Muscle layer of duodenum (tissue), 2 donors: ENCODE measurements around the gene EPHA6.

Experiments used
- H3K27ac ChIP-seq: one replicate; pipeline ENCODE4 v1.7.0; 2013; ENCODE audit warnings: mild to moderate bottlenecking, low read length
- H3K27me3 ChIP-seq: one replicate; pipeline ENCODE4 v1.7.0; 2013; ENCODE audit warnings: low read depth, mild to moderate bottlenecking, control low read depth, low read length
- H3K36me3 ChIP-seq, 2 donors: one replicate each; pipeline ENCODE4 v1.7.0; 2013; ENCODE audit warnings: low read length in 2 of 2, control low read depth in 1 of 2, mild to moderate bottlenecking in 1 of 2; ENCODE audit not compliant: insufficient read depth in 2 of 2, control insufficient read depth in 1 of 2
- H3K4me1 ChIP-seq, 2 donors: one replicate each; pipeline ENCODE4 v1.7.0; 2013; ENCODE audit warnings: low read length in 2 of 2, mild to moderate bottlenecking in 2 of 2, control low read depth in 1 of 2, moderate library complexity in 1 of 2; ENCODE audit not compliant: insufficient read depth in 2 of 2, control insufficient read depth in 1 of 2
- H3K4me3 ChIP-seq, 2 donors: one replicate each; pipeline ENCODE4 v1.7.0; 2013; ENCODE audit warnings: low read length in 2 of 2, low read depth in 1 of 2, mild to moderate bottlenecking in 1 of 2
- H3K9me3 ChIP-seq, 2 donors: one replicate each; pipeline ENCODE4 v1.7.0; 2013; ENCODE audit warnings: low read length in 2 of 2, control low read depth in 1 of 2, mild to moderate bottlenecking in 1 of 2; ENCODE audit not compliant: control insufficient read depth in 1 of 2
- donor health status: healthy.

EPHA6 gene

DNA sequence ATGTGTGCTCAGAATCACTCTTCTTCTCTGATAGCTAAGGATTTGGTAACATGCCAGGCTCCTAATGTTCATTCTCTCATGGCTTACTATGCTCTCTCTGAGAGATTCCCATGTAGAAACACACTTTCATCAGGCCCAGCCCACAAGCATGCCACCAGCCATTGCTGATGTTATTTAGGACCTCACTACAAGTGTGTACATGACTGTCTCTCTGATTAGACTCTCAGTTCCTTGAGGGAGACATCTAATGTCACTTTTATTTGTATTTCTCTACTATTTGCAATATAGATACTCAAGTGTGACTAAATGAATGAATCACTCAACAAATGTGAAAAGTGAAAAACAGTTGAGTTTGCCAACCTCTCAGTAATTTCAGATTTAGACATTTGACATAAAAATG lies 865.8 kb downstream of the EPHA6 start:
- Histone ChIP-seq H3K27ac (no peak overlapping the region), H3K4me1 (no peaks in the 10 kb centered on the region), H3K4me3 (no peak overlapping the region), H3K36me3 (no peaks in the 10 kb centered on the region), H3K9me3 (no peaks in the 10 kb centered on the region), H3K27me3 (no peaks in the 10 kb centered on the region)

DNA sequence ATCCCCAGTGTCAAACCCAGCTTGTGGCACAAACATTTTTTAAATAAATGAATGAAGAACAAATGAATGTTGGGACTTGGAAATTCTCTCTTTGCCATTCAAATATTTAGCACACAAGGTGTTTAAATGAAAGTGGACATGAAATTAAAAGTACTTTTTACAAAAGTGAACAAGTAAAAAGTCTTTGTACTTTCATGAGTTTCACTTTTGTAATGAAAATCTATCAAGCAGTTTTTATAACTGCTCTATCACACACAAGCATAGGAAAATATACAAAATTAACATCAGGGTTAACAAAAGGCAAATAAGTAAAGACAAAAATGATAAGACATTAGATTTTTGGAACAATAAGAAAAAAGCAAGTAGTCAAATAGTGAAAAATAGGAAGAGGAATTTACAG lies 866.3 kb downstream of the EPHA6 start:
- Histone ChIP-seq H3K4me1 (no peaks in the 10 kb centered on the region), H3K9me3 (no peaks in the 10 kb centered on the region), H3K36me3 (no peaks in the 10 kb centered on the region), H3K27me3 (no peaks in the 10 kb centered on the region), H3K27ac (no peak overlapping the region), H3K4me3 (no peak overlapping the region)

GRCh38 chr3:97684490-97684889 lies 870.1 kb downstream of the EPHA6 start:
- H3K4me3 ChIP-seq: no peak overlapping the region
- no peak overlapping the region for H3K27ac ChIP-seq
- no peaks in the 10 kb centered on the region for H3K4me1 ChIP-seq
- no peaks in the 10 kb centered on the region for H3K9me3 ChIP-seq
- no peaks in the 10 kb centered on the region for H3K27me3 ChIP-seq
- no peaks in the 10 kb centered on the region for H3K36me3 ChIP-seq

DNA sequence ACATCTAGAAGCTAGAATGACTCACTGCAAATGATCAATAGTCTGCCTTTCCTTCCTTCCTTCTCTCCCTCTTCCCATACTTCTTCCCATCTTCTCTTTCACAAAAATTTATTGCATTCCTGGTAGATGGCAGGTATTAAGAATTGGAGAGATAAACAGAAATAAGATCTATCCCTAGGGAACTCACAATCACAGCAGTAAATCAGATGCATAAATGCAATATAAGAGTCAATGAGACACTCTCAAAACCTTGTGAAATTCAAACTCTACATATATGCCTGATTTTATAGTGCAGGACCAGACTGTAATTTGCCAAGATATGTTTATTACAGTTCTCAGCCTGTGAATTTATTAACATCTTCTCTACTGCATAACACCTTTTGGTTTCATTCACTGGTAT lies 871.9 kb downstream of the EPHA6 start:
- Histone ChIP-seq H3K4me3 (no peak overlapping the region), H3K4me1 (no peaks in the 10 kb centered on the region), H3K27ac (no peak overlapping the region), H3K36me3 (no peaks in the 10 kb centered on the region), H3K9me3 (no peaks in the 10 kb centered on the region), H3K27me3 (no peaks in the 10 kb centered on the region)

- Histone ChIP-seq H3K36me3 (no peaks in the 10 kb centered on the region), H3K9me3 (no peaks in the 10 kb centered on the region), H3K27me3 (no peaks in the 10 kb centered on the region), H3K27ac (no peak overlapping the region), H3K4me1 (no peaks in the 10 kb centered on the region), H3K4me3 (no peak overlapping the region)
These were observed 873.3 kb downstream of the EPHA6 start for GRCh38 chr3:97687734-97688133.

GRCh38 chr3:97689111-97689510 lies 874.7 kb downstream of the EPHA6 start:
- H3K4me3 ChIP-seq: no peak overlapping the region
- H3K36me3 ChIP-seq: no peaks in the 10 kb centered on the region
- no peak overlapping the region for H3K27ac ChIP-seq
- no peaks in the 10 kb centered on the region for H3K4me1 ChIP-seq
- no peaks in the 10 kb centered on the region for H3K27me3 ChIP-seq
- no peaks in the 10 kb centered on the region for H3K9me3 ChIP-seq

DNA sequence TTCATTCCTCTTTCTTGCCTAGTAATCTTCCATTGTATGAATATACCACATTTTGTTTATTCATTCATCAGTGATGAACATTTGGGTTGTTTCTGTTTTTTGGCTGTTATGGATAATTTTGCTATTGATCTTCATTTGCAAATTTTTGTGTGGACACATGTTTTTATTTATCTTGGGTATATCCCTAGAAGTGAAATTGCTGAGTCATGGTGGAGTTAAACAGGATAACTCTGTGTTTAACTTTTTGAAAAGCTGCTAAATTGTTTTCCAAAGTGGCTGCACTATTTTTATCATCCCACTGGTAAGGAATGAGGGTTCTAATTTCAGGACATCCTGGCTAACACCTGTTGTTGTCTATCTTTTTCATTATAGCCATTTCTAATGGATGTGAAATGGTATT lies 875.6 kb downstream of the EPHA6 start:
- H3K4me3 ChIP-seq: no peak overlapping the region
- no peaks in the 10 kb centered on the region for H3K36me3 ChIP-seq
- H3K27me3 ChIP-seq: no peaks in the 10 kb centered on the region
- no peaks in the 10 kb centered on the region for H3K9me3 ChIP-seq
- no peaks in the 10 kb centered on the region for H3K4me1 ChIP-seq
- H3K27ac ChIP-seq: no peak overlapping the region

DNA sequence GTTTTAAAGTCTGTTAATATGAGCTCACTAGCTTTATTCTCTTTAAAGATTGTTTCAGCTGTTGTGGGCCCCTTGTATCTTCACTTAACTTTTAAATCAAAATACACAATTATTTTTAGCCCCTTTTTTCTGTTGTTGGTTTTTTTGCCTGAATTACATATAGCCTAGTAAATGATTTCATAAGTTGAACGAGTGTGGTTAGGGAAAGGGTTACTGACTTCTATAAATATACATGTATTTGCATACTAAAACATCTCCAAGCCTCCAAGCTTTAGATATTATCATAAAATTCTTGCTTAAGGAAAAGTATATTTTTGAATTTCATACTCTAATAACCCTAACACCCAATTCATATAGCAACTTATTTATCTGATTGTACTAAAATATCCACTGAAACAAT lies 877.0 kb downstream of the EPHA6 start:
- H3K4me1 ChIP-seq: no peaks in the 10 kb centered on the region
- no peak overlapping the region for H3K4me3 ChIP-seq
- H3K27me3 ChIP-seq: no peaks in the 10 kb centered on the region
- no peaks in the 10 kb centered on the region for H3K36me3 ChIP-seq
- H3K27ac ChIP-seq: no peak overlapping the region
- H3K9me3 ChIP-seq: no peaks in the 10 kb centered on the region

DNA sequence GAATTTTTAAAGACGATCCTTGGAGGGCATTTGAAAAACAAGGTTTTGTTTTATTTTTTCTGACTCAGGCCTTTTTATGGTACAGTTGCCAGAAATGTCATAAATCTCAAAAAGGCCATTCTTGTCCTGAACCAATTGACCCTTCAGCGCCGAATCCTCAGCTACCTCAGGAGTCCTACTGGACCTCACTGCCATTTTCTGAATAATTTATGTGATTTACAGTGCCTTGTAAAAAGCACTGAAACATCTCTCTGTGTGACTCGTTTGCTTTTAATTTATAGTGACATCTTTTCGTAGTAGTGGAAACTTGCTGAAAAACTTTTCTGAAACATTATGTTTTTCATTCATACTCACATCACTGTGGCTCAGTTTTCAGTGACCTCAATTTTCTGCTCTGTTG lies 878.0 kb downstream of the EPHA6 start:
- H3K27me3 ChIP-seq: no peaks in the 10 kb centered on the region
- no peaks in the 10 kb centered on the region for H3K9me3 ChIP-seq
- no peak overlapping the region for H3K27ac ChIP-seq
- H3K4me1 ChIP-seq: no peaks in the 10 kb centered on the region
- H3K36me3 ChIP-seq: no peaks in the 10 kb centered on the region
- H3K4me3 ChIP-seq: no peak overlapping the region

DNA sequence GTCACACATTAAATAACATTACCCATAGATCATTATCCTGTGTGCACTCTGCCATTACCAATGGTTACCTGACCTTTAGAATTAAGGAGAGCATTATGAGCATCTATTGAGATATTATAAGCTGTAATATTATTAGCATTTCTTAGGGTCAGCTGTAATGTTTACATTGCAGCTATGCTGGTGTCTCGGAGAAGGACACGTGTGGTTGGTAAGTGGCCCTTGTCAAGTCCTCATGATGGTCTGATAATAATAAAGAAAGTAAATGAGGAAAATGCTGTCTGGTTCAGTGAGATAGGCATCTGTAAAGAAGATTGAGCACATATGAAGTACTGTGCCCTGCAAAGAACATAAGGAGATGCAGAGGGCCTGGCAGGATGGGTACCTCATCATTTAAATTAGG lies 878.4 kb downstream of the EPHA6 start:
- Histone ChIP-seq H3K27ac (no peak overlapping the region), H3K4me1 (no peaks in the 10 kb centered on the region), H3K27me3 (no peaks in the 10 kb centered on the region), H3K4me3 (no peak overlapping the region), H3K36me3 (no peaks in the 10 kb centered on the region), H3K9me3 (no peaks in the 10 kb centered on the region)

GRCh38 chr3:97694876-97695275 lies 880.5 kb downstream of the EPHA6 start:
- no peaks in the 10 kb centered on the region for H3K36me3 ChIP-seq
- no peaks in the 10 kb centered on the region for H3K27me3 ChIP-seq
- H3K4me1 ChIP-seq: no peaks in the 10 kb centered on the region
- no peak overlapping the region for H3K4me3 ChIP-seq
- H3K27ac ChIP-seq: no peak overlapping the region
- no peaks in the 10 kb centered on the region for H3K9me3 ChIP-seq

GRCh38 chr3:97698691-97699090 lies 884.3 kb downstream of the EPHA6 start:
- Histone ChIP-seq H3K9me3 (no peaks in the 10 kb centered on the region), H3K27ac (no peak overlapping the region), H3K36me3 (no peaks in the 10 kb centered on the region), H3K27me3 (no peaks in the 10 kb centered on the region), H3K4me3 (no peak overlapping the region), H3K4me1 (no peaks in the 10 kb centered on the region)
